HPDE6-E6E7 (cell line): ENCODE results near the gene SYF2.
"Not testable (repeated sequence)": the region's sequence is repeated elsewhere in the genome, so short reads cannot be mapped to it uniquely, and the experiment has no call there.

Experiments
- DNase-seq: peaks from one replicate; pipeline ENCODE4 v3.0.0; 2011; ENCODE audit warnings: missing footprints; ENCODE audit errors: extremely low spot score

The SYF2 gene

GRCh38 chr1:25246600-25247023 is 14.3 kb upstream of the SYF2 start:
- no peak for DNase-seq

- DNase-seq, result no peak
Observed at GRCh38 chr1:25245809-25246599, 13.7 kb upstream of the SYF2 start.

- DNase-seq, result no peak
Observed at GRCh38 chr1:25245393-25245792, 13.1 kb upstream of the SYF2 start.

- no peak for DNase-seq
Observed at GRCh38 chr1:25243907-25244306, 11.6 kb upstream of the SYF2 start.

GRCh38 chr1:25239681-25240541 is 7.6 kb upstream of the SYF2 start:
- DNase-seq, result peak; percentile 86

- DNase-seq, result no peak
Observed at GRCh38 chr1:25238046-25238445, 5.7 kb upstream of the SYF2 start.

- not testable (repeated sequence) for DNase-seq
Observed at GRCh38 chr1:25236261-25236660, 4.0 kb upstream of the SYF2 start.

GRCh38 chr1:25235411-25235810 is 3.1 kb upstream of the SYF2 start:
- DNase-seq, result not testable (repeated sequence)

GRCh38 chr1:25232866-25233784 is 823 bp upstream of the SYF2 start:
- peak; percentile 77 for DNase-seq

GRCh38 chr1:25223471-25223870 is 8.8 kb downstream of the SYF2 start:
- DNase-seq, result no peak

GRCh38 chr1:25222606-25223005 is 9.7 kb downstream of the SYF2 start:
- no peak for DNase-seq

- no peak for DNase-seq
Observed at GRCh38 chr1:25220666-25221065, 11.6 kb downstream of the SYF2 start.

GRCh38 chr1:25219661-25220251 is 12.5 kb downstream of the SYF2 start:
- DNase-seq, result no peak

GRCh38 chr1:25217598-25218232 is 14.6 kb downstream of the SYF2 start:
- no peak for DNase-seq

- DNase-seq, result no peak
Observed at GRCh38 chr1:25217015-25217414, 15.3 kb downstream of the SYF2 start.

- DNase-seq, result no peak
Observed at GRCh38 chr1:25216123-25216522, 16.2 kb downstream of the SYF2 start.

GRCh38 chr1:25212725-25213124 is 19.6 kb downstream of the SYF2 start:
- DNase-seq, result no peak

GRCh38 chr1:25210728-25211127 is 21.6 kb downstream of the SYF2 start:
- DNase-seq, result no peak

- DNase-seq, result no peak
Observed at GRCh38 chr1:25209516-25209915, 22.8 kb downstream of the SYF2 start.

- no peak for DNase-seq
Observed at GRCh38 chr1:25208561-25209222, 23.6 kb downstream of the SYF2 start.
